GM12891 (cell line): ENCODE results near the gene HEATR9.

Experiments
- DNase-seq: peaks from one replicate; pipeline ENCODE4 v3.0.0; 2011; ENCODE audit warnings: low spot score; ENCODE audit not compliant: insufficient read length
- FAIRE-seq: peaks from 2 replicates; lab custom pipeline; 2011; peaks lifted over from hg19 to GRCh38; lab: Jason Lieb, UNC
- PAX5 ChIP-seq: IDR thresholded peaks from 2 replicates; pipeline ENCODE4 v1.6.1; 2011; ENCODE audit warnings: low read length, moderate library complexity, mild to moderate bottlenecking; ENCODE audit not compliant: insufficient read depth, severe bottlenecking
- POLR2A ChIP-seq: IDR thresholded peaks from 2 replicates; pipeline ENCODE4 v1.6.1; 2011; ENCODE audit warnings: low read depth, low read length, control low read depth
- POLR2AphosphoS5 ChIP-seq: IDR thresholded peaks from 2 replicates; pipeline ENCODE4 v1.6.1; 2011; ENCODE audit warnings: low read depth, low read length, control low read depth
- POU2F2 ChIP-seq: IDR thresholded peaks from 2 replicates; pipeline ENCODE4 v1.6.1; 2011; ENCODE audit warnings: low read depth, mild to moderate bottlenecking, control low read depth, low read length, moderate library complexity
- SPI1 ChIP-seq: IDR thresholded peaks from 2 replicates; pipeline ENCODE4 v1.6.1; 2011; ENCODE audit warnings: low read depth, low read length, control low read depth
- TAF1 ChIP-seq: IDR thresholded peaks from 2 replicates; pipeline ENCODE4 v1.6.1; 2011; ENCODE audit warnings: low read depth, low read length, control low read depth

HEATR9 gene

GRCh38 chr17:35865412-35866340 lies 3.0 kb downstream of the HEATR9 start:
- DNase-seq (no peak), FAIRE-seq (no peak)
- TF ChIP-seq POLR2A: no peak
- no peak for TF ChIP-seq POU2F2
- no peak for TF ChIP-seq TAF1
- no peak for TF ChIP-seq POLR2AphosphoS5
- no peak for TF ChIP-seq SPI1
- no peak for TF ChIP-seq PAX5

- no peak for DNase-seq
- no peak for FAIRE-seq
Measured at GRCh38 chr17:35864853-35865252, 3.8 kb downstream of the HEATR9 start.

GRCh38 chr17:35856603-35857002 lies 12.1 kb downstream of the HEATR9 start:
- TF ChIP-seq POLR2AphosphoS5 (no peak), POU2F2 (no peak), TAF1 (no peak), PAX5 (no peak), SPI1 (no peak), POLR2A (no peak)
- FAIRE-seq (no peak), DNase-seq (no peak)

More at GRCh38 chr17:35864853-35865252, 3.8 kb downstream of the HEATR9 start:
- TF ChIP-seq TAF1 (no peak), SPI1 (no peak), POLR2A (no peak), PAX5 (no peak), POLR2AphosphoS5 (no peak), POU2F2 (no peak)

- no peak for DNase-seq
- FAIRE-seq: no peak
- TF ChIP-seq SPI1: no peak
- no peak for TF ChIP-seq POU2F2
- TF ChIP-seq POLR2AphosphoS5: no peak
Measured at GRCh38 chr17:35855965-35856364, 12.7 kb downstream of the HEATR9 start.

GRCh38 chr17:35849469-35850348 lies 19.0 kb downstream of the HEATR9 start:
- DNase-seq: peak; percentile 30
- FAIRE-seq: no peak
- no peak for TF ChIP-seq TAF1
- no peak for TF ChIP-seq PAX5
- no peak for TF ChIP-seq SPI1
- no peak for TF ChIP-seq POLR2A
- no peak for TF ChIP-seq POLR2AphosphoS5
- TF ChIP-seq POU2F2: no peak

- FAIRE-seq (no peak), DNase-seq (no peak)
- TF ChIP-seq POLR2AphosphoS5 (peak; percentile 43; the same call in 1 of the 2 replicates), POLR2A (peak; percentile 40; the same call in 1 of the 2 replicates), POU2F2 (no peak)
Measured at GRCh38 chr17:35847633-35848373, 20.9 kb downstream of the HEATR9 start.

GRCh38 chr17:35847006-35847405 lies 21.7 kb downstream of the HEATR9 start:
- no peak for DNase-seq
- TF ChIP-seq TAF1: no peak
- TF ChIP-seq POLR2AphosphoS5: no peak
- no peak for TF ChIP-seq POLR2A
- TF ChIP-seq SPI1: no peak
- no peak for TF ChIP-seq POU2F2
- TF ChIP-seq PAX5: no peak
- FAIRE-seq: no peak

GRCh38 chr17:35846055-35846809 lies 22.5 kb downstream of the HEATR9 start:
- FAIRE-seq (no peak), DNase-seq (no peak)
- TF ChIP-seq POLR2A (no peak), POLR2AphosphoS5 (no peak), PAX5 (no peak), POU2F2 (no peak), TAF1 (no peak), SPI1 (no peak)

GRCh38 chr17:35844547-35844946 lies 24.1 kb downstream of the HEATR9 start:
- FAIRE-seq (no peak), DNase-seq (no peak)
- TF ChIP-seq POLR2AphosphoS5 (no peak), SPI1 (no peak), POU2F2 (no peak), TAF1 (no peak), PAX5 (no peak), POLR2A (no peak)
